ENCODE measurements around the gene DYNLRB1. TPM values are rescaled to one million over a fixed set of nuclear protein-coding genes. Genes with fewer than 3 reads are reported as not detected.
A peak's percentile ranks its signal among the peaks of the same experiment; 100 is the strongest.

DYNLRB1 gene
- total RNA-seq, 2 experiments from 2014 or later: 101 to 108 TPM

GRCh38 chr20:34574861-34575260, 58.6 kb downstream of the DYNLRB1 start:
- Mint-ChIP-seq H3K4me3 (no peak overlapping the region), H3K36me3 (peaks cover 18% of the 10 kb centered on the region), H3K27me3 (no peaks in the 10 kb centered on the region), H3K9me3 (no peaks in the 10 kb centered on the region), H3K4me1 (ENCODE audit: low read depth) (peaks cover 15% of the 10 kb centered on the region), H3K27ac (no peak overlapping the region)
- intact Hi-C loops (cut with micrococcal nuclease): no loop called here
- CTCF ChIA-PET: interaction anchor here (1.1 kb wide), 1 partner anchor 33 kb away, joined by 4 read pairs; no protein-coding TSS in a partner anchor
- no peak for DNase-seq
- POLR2A ChIA-PET: no interaction called here

- H3K27me3 Mint-ChIP-seq: no peaks in the 10 kb centered on the region
- no peaks in the 10 kb centered on the region for H3K9me3 Mint-ChIP-seq
- peaks cover 19% of the 10 kb centered on the region for H3K4me1 Mint-ChIP-seq (ENCODE audit: low read depth)
- H3K27ac Mint-ChIP-seq: no peak overlapping the region
- DNase-seq: no peak
- peaks cover 18% of the 10 kb centered on the region for H3K36me3 Mint-ChIP-seq
- H3K4me3 Mint-ChIP-seq: no peak overlapping the region
- ChIA-PET CTCF (interaction anchor here (1.1 kb wide), 1 partner anchor 34 kb away, joined by 4 read pairs; no protein-coding TSS in a partner anchor), POLR2A (no interaction called here)
- intact Hi-C loops (cut with micrococcal nuclease): no loop called here
Measured at GRCh38 chr20:34575271-34575670, 59.0 kb downstream of the DYNLRB1 start.

- peaks cover 22% of the 10 kb centered on the region for H3K36me3 Mint-ChIP-seq
- peaks cover 23% of the 10 kb centered on the region for H3K4me1 Mint-ChIP-seq (ENCODE audit: low read depth)
- H3K4me3 Mint-ChIP-seq: no peak overlapping the region
- intact Hi-C loops (cut with micrococcal nuclease): no loop called here
- POLR2A ChIA-PET: no interaction called here
- no peaks in the 10 kb centered on the region for H3K27me3 Mint-ChIP-seq
- H3K9me3 Mint-ChIP-seq: no peaks in the 10 kb centered on the region
- no peak for DNase-seq
- CTCF ChIA-PET: no interaction called here
- H3K27ac Mint-ChIP-seq: no peak overlapping the region
Measured at GRCh38 chr20:34575756-34576155, 59.5 kb downstream of the DYNLRB1 start.

- DNase-seq: no peak
- H3K4me3 Mint-ChIP-seq: no peak overlapping the region
- no peaks in the 10 kb centered on the region for H3K9me3 Mint-ChIP-seq
- H3K27me3 Mint-ChIP-seq: no peaks in the 10 kb centered on the region
- ChIA-PET CTCF (no interaction called here), POLR2A (no interaction called here)
- H3K4me1 Mint-ChIP-seq (ENCODE audit: low read depth): peaks cover 27% of the 10 kb centered on the region
- peaks cover 21% of the 10 kb centered on the region for H3K36me3 Mint-ChIP-seq
- no peak overlapping the region for H3K27ac Mint-ChIP-seq
- intact Hi-C loops (cut with micrococcal nuclease): no loop called here
Measured at GRCh38 chr20:34577061-34577460, 60.8 kb downstream of the DYNLRB1 start.

DNA sequence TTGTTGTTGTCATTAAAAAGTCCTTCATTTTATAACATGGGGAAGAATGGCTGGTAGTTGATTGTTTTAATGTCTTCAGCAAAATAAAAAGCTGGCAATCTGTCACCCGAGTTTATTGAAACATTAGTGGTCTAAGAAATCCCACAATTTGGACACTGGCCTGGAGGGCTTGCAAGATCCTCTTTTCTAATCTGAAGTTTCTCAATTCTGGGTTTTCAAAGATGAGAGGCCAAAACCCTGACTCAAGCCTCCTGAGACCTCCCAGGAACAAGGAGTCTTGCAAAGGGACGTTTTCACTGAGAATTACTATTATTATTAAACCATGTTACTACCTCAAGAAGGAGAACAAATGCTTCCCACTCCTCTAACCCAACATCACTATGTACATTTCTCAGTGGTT, 61.8 kb downstream of the DYNLRB1 start:
- Mint-ChIP-seq H3K27ac (no peak overlapping the region), H3K36me3 (peaks cover 21% of the 10 kb centered on the region), H3K27me3 (no peaks in the 10 kb centered on the region), H3K9me3 (no peaks in the 10 kb centered on the region), H3K4me1 (ENCODE audit: low read depth) (peaks cover 31% of the 10 kb centered on the region), H3K4me3 (no peak overlapping the region)
- no peak for DNase-seq
- intact Hi-C loops (cut with micrococcal nuclease): no loop called here
- ChIA-PET CTCF (interaction anchor here (1.2 kb wide), 1 partner anchor 192 kb away, joined by 3 read pairs; no protein-coding TSS in a partner anchor), POLR2A (no interaction called here)

DNA sequence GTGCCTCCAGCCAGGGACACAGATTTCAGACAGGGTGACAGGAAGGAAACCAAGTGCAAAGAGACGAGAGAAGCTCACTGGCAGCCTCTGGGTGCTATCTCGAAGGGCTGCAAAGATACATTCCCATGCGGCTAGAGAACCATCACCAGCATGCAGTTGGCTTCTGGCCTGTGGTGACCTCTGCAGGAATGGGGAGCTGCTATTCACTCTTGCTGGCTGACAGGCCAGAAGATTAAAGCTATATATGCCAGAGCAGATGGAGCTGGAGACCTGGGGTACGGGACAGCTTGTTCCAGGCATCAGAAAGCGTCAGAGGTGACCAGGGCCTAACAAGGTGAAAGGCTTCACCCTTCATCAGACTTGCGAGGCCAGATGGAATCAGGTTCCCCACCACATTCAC, 62.3 kb downstream of the DYNLRB1 start:
- ChIA-PET CTCF (interaction anchor here (1.2 kb wide), 1 partner anchor 191 kb away, joined by 3 read pairs; no protein-coding TSS in a partner anchor), POLR2A (no interaction called here)
- DNase-seq: no peak
- H3K27ac Mint-ChIP-seq: no peak overlapping the region
- no peak overlapping the region for H3K4me3 Mint-ChIP-seq
- no peaks in the 10 kb centered on the region for H3K9me3 Mint-ChIP-seq
- H3K4me1 Mint-ChIP-seq (ENCODE audit: low read depth): peaks cover 31% of the 10 kb centered on the region
- H3K27me3 Mint-ChIP-seq: no peaks in the 10 kb centered on the region
- peaks cover 21% of the 10 kb centered on the region for H3K36me3 Mint-ChIP-seq
- intact Hi-C loops (cut with micrococcal nuclease): no loop called here

DNA sequence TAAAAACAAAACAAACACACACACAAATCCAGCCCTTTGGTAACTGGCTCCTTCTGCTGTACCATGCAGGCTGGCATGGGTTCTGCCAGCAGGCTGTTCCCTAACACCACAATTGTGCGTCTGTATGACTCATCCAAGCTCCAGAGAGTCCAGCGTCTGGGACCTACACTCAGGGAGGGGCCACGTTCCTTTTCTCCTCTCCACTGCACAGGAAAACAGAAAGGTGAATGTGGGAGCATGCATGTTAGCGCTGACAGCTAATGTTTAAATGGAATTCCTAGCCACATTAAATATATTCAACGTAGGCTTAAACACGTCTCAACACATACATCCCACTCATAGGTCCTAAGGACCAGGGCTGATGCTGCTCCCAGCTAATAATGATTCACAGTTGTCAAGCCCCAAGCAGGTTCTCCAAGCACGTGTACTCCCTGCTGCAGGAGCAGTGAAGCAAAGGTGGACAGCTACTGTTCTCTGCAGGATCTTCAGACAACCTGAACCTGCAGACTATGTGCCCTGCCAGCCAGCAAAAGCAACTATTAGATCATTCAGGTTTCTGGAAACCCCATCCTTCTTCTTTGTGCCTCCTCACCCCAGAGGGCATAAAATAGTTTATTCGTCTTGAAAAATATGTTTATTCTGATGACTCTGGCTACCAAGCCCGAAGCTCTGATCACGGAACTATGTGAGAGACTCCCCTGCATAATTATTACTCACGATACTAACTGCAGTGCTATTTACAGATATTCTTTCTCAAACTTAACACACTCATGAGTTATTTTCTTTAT, 63.2 kb downstream of the DYNLRB1 start:
- H3K27ac Mint-ChIP-seq: peak overlapping the region; percentile 92
- peaks cover 18% of the 10 kb centered on the region for H3K36me3 Mint-ChIP-seq
- POLR2A ChIA-PET: no interaction called here
- no peaks in the 10 kb centered on the region for H3K27me3 Mint-ChIP-seq
- DNase-seq: no peak
- H3K4me1 Mint-ChIP-seq (ENCODE audit: low read depth): peaks cover 31% of the 10 kb centered on the region
- no peak overlapping the region for H3K4me3 Mint-ChIP-seq
- CTCF ChIA-PET: interaction anchor here (0.9 kb wide), 1 partner anchor 190 kb away, joined by 5 read pairs; no protein-coding TSS in a partner anchor
- intact Hi-C loops (cut with micrococcal nuclease): no loop called here
- H3K9me3 Mint-ChIP-seq: no peaks in the 10 kb centered on the region

DNA sequence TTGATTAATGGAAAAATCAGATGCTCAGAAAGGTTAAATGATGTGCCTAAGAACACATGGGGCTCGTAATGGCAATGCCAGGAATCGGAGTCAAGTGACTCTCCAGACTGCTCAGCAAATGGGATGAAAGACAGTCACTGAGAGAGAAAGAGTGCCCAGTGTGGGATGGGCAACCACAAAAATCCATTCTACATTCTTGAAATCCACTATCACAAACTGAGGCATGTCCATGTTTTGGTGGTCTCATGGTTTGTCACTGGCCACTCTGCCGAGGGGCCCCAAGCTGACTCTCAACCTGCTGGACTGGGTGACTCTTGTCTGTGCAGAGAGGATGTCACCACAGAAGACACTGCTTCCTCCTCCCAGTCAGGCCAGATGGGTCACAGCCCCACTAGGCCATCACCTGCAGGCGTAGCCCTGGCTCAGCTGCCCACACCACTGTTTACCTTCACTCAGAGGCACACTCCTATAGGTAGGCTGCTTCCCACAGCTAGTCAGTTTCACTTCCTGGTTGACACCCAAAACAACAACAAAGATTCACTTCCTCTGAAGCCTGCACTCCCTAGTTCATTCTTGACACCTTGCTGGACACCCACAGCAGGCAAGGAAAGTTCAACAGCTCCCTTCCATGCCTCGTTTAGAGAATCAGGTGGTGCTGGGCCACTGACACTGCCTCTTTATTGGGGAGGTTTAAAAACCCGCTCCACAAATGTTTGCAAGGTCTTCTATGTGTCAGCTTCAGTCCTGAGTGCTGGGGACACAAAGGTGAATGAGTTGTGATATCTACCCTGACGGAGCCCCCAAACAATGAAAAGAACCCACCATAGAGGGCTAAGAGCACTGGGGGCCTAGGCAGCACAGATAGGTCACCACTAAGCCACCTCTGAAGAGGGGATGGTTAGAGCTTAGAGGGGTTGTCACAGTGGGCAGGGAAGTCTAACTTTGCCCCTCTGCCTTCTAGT, 64.0 kb downstream of the DYNLRB1 start:
- Mint-ChIP-seq H3K27ac (peak overlapping the region; percentile 92), H3K4me3 (no peak overlapping the region), H3K4me1 (ENCODE audit: low read depth) (peaks cover 31% of the 10 kb centered on the region), H3K36me3 (peaks cover 13% of the 10 kb centered on the region), H3K27me3 (no peaks in the 10 kb centered on the region), H3K9me3 (no peaks in the 10 kb centered on the region)
- intact Hi-C loops (cut with micrococcal nuclease): loop anchor here (2.0 kb wide), 1 partner anchor 21 kb away; the partner anchor contains the start of gene MAP1LC3A
- ChIA-PET CTCF (interaction anchor here (0.9 kb wide), 1 partner anchor 190 kb away, joined by 3 read pairs; no protein-coding TSS in a partner anchor), POLR2A (no interaction called here)
- DNase-seq: peak; percentile 49

GRCh38 chr20:34581341-34582184, 65.3 kb downstream of the DYNLRB1 start:
- H3K36me3 Mint-ChIP-seq: peaks cover 13% of the 10 kb centered on the region
- H3K27me3 Mint-ChIP-seq: no peaks in the 10 kb centered on the region
- peak overlapping the region; percentile 92 for H3K27ac Mint-ChIP-seq
- intact Hi-C loops (cut with micrococcal nuclease): loop anchor here (2.0 kb wide), 2 partner anchors 23 to 127 kb away; partner anchors contain the start of gene MAP1LC3A
- POLR2A ChIA-PET: no interaction called here
- H3K4me3 Mint-ChIP-seq: no peak overlapping the region
- no peaks in the 10 kb centered on the region for H3K9me3 Mint-ChIP-seq
- CTCF ChIA-PET: no interaction called here
- DNase-seq: peak; percentile 78
- peaks cover 31% of the 10 kb centered on the region for H3K4me1 Mint-ChIP-seq (ENCODE audit: low read depth)

GRCh38 chr20:34582221-34582620, 66.0 kb downstream of the DYNLRB1 start:
- DNase-seq: no peak
- Mint-ChIP-seq H3K27me3 (no peaks in the 10 kb centered on the region), H3K9me3 (no peaks in the 10 kb centered on the region), H3K36me3 (peaks cover 13% of the 10 kb centered on the region), H3K4me1 (ENCODE audit: low read depth) (peaks cover 31% of the 10 kb centered on the region), H3K27ac (peak overlapping the region; percentile 92), H3K4me3 (no peak overlapping the region)
- POLR2A ChIA-PET: interaction anchor here (0.6 kb wide), 1 partner anchor 51 kb away, joined by 5 read pairs; no protein-coding TSS in a partner anchor
- CTCF ChIA-PET: interaction anchor here (2.5 kb wide), 1 partner anchor 270 kb away, joined by 9 read pairs; no protein-coding TSS in a partner anchor
- intact Hi-C loops (cut with micrococcal nuclease): loop anchor here (2.0 kb wide), 1 partner anchor 127 kb away; no protein-coding TSS in a partner anchor

DNA sequence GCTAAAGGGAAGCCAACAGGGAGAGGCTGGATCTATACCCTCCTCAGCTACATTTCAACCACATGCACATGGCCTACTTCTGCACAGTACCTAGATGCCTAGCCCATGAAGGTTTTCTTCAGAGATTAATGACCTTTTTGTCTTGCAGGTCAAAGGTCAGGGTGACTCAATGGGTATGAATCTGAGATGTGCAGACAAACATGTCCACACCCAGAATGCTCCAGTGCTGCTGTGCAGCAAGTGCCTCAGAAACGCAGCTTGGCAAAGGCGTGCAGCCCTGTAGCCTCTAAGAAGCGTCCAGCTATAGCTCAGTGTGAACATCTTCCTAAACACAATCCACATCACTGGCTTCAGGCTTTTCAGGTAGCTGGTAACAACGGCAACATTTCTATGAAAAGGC, 66.7 kb downstream of the DYNLRB1 start:
- peaks cover 13% of the 10 kb centered on the region for H3K36me3 Mint-ChIP-seq
- ChIA-PET CTCF (interaction anchor here (0.6 to 2.5 kb wide), 4 partner anchors 18 to 270 kb away, joined by 3 to 9 read pairs (median 4); no protein-coding TSS in a partner anchor), POLR2A (interaction anchor here (0.6 kb wide), 1 partner anchor 52 kb away, joined by 5 read pairs; no protein-coding TSS in a partner anchor)
- DNase-seq: no peak
- H3K27me3 Mint-ChIP-seq: no peaks in the 10 kb centered on the region
- no peak overlapping the region for H3K4me3 Mint-ChIP-seq
- intact Hi-C loops (cut with micrococcal nuclease): loop anchor here (2.0 kb wide), 1 partner anchor 126 kb away; no protein-coding TSS in a partner anchor
- H3K9me3 Mint-ChIP-seq: no peaks in the 10 kb centered on the region
- peak overlapping the region; percentile 42 for H3K27ac Mint-ChIP-seq
- peaks cover 31% of the 10 kb centered on the region for H3K4me1 Mint-ChIP-seq (ENCODE audit: low read depth)

All from activated CD4-positive, alpha-beta memory T cell treated with anti-CD3 and anti-CD28 coated beads for 36 hours (primary cell).